GM12878 (cell line): ENCODE results near the gene ABHD13. TPM values are rescaled to one million over a fixed set of nuclear protein-coding genes. Genes with fewer than 3 reads are reported as not detected.

Experiments
- MAX ChIP-seq: IDR thresholded peaks from 2 replicates; pipeline ENCODE4 v1.6.1; 2012; ENCODE audit warnings: low read depth, low read length, improper control_type of control experiment
- MYC ChIP-seq: IDR thresholded peaks from 2 replicates; pipeline ENCODE4 v1.6.1; 2011; ENCODE audit warnings: mild to moderate bottlenecking, low read length, moderate library complexity, inconsistent platforms; ENCODE audit not compliant: insufficient read depth, insufficient replicate concordance, insufficient read length, severe bottlenecking
- PML ChIP-seq: IDR thresholded peaks from 2 replicates; pipeline ENCODE4 v1.6.1; 2012; ENCODE audit warnings: low read length, inconsistent platforms
- TARDBP ChIP-seq: IDR thresholded peaks from 2 replicates; pipeline ENCODE4 v1.6.1; 2016; ENCODE audit warnings: borderline replicate concordance
- ZBED1 ChIP-seq: IDR thresholded peaks from 2 replicates; pipeline ENCODE4 v1.6.1; 2016; ENCODE audit warnings: borderline replicate concordance
- polyA plus RNA-seq, 11 experiments: library from polyadenylated mRNA; depleted of rRNA in 4 of 11; unstranded in 6 of 11; stranded (reverse) in 5 of 11; fragments of >200 nt; fragmentation: Nextera tagmentation in 4 of 11; fragmentation: Illumina TruSeq in 1 of 11; extraction: Ambion mirVana in 4 of 11; extraction: Trizol in 1 of 11; gene quantifications; 1 replicate in 1 of 11; 2 replicates in 10 of 11; pipeline versions ENCODE4 v1.2.1 to v1.2.3, GENCODE V29; 2011 to 2016; ENCODE audit warnings: inconsistent platforms in 2 of 11, missing spikeins in 2 of 11, low read depth in 1 of 11
- total RNA-seq, 4 experiments: library from RNA; depleted of rRNA in 3 of 4; stranded (reverse); fragments of >200 nt in 3 of 4; fragmentation: Illumina TruSeq in 1 of 4; extraction: Trizol in 1 of 4; gene quantifications; 2 replicates each; pipeline versions ENCODE4 v1.2.1 to v1.2.3, GENCODE V29; 2013 to 2021

Gene ABHD13
- total and polyA plus RNA-seq, 10 of the 15 experiments (the other 5 are each of a cell fraction or from before 2014, with no cell fraction given): 3.2 to 10.7 (median 6.5) TPM

- TF ChIP-seq MYC (no peak), MAX (no peak), PML (no peak), ZBED1 (no peak), TARDBP (no peak)
Measured at GRCh38 chr13:108283110-108283509, 64.9 kb downstream of the ABHD13 start (continued).

Other genes starting within 250 kb of the ABHD13 start
- 7.8 and 10.2 TPM in 2 replicates for gene LIG4, start 2.9 kb upstream of the ABHD13 start, total RNA-seq (2014; rRNA removed)
- 12.6 and 12.9 TPM in 2 replicates for gene LIG4, start 2.9 kb upstream of the ABHD13 start, total RNA-seq (2014; rRNA removed; fragmentation: Illumina TruSeq; extraction: Trizol)
- gene LIG4, start 2.9 kb upstream of the ABHD13 start, total RNA-seq (2021): 7.7 and 8.3 TPM in 2 replicates
- gene LIG4, start 2.9 kb upstream of the ABHD13 start, polyA plus RNA-seq (2011; rRNA removed): 11.0 and 16.6 TPM in 2 replicates
- 15.0 and 20.5 TPM in 2 replicates for gene LIG4, start 2.9 kb upstream of the ABHD13 start, polyA plus RNA-seq (2014; fragmentation: Illumina TruSeq; extraction: Trizol)
- gene LIG4, start 2.9 kb upstream of the ABHD13 start, polyA plus RNA-seq (2014; fragmentation: Nextera tagmentation; extraction: Ambion mirVana): 1 to 10 TPM; 2.3 to 5.1 TPM
- 8.4 and 8.6 TPM in 2 replicates for gene LIG4, start 2.9 kb upstream of the ABHD13 start, polyA plus RNA-seq (2014; rRNA removed)
- gene LIG4, start 2.9 kb upstream of the ABHD13 start, polyA plus RNA-seq (2016; fragmentation: Nextera tagmentation; extraction: Ambion mirVana): 1 to 10 TPM; 8.4 to 9.2 TPM
- gene TNFSF13B, start 51.3 kb downstream of the ABHD13 start, total RNA-seq (2014; rRNA removed): 16.9 and 18.6 TPM in 2 replicates
- gene TNFSF13B, start 51.3 kb downstream of the ABHD13 start, total RNA-seq (2014; rRNA removed; fragmentation: Illumina TruSeq; extraction: Trizol): 11.0 and 11.7 TPM in 2 replicates
- 12.1 and 12.7 TPM in 2 replicates for gene TNFSF13B, start 51.3 kb downstream of the ABHD13 start, total RNA-seq (2021)
- 64.2 and 84.9 TPM in 2 replicates for gene TNFSF13B, start 51.3 kb downstream of the ABHD13 start, polyA plus RNA-seq (2011; rRNA removed)
- gene TNFSF13B, start 51.3 kb downstream of the ABHD13 start, polyA plus RNA-seq (2014; fragmentation: Illumina TruSeq; extraction: Trizol): 13.4 and 16.7 TPM in 2 replicates
- 10 to 100 TPM; 12.5 to 32.0 TPM for gene TNFSF13B, start 51.3 kb downstream of the ABHD13 start, polyA plus RNA-seq (2014; fragmentation: Nextera tagmentation; extraction: Ambion mirVana)
- 18.7 and 23.8 TPM in 2 replicates for gene TNFSF13B, start 51.3 kb downstream of the ABHD13 start, polyA plus RNA-seq (2014; rRNA removed)
- gene TNFSF13B, start 51.3 kb downstream of the ABHD13 start, polyA plus RNA-seq (2016; fragmentation: Nextera tagmentation; extraction: Ambion mirVana): 10 to 100 TPM; 15.5 to 20.1 TPM